ENCODE results near the gene RPS6KB2. TPM values are rescaled to one million over a fixed set of nuclear protein-coding genes. Genes with fewer than 3 reads are reported as not detected.

Gene RPS6KB2
- total RNA-seq, 2 experiments from 2014 or later: 69.3 to 72.0 TPM

DNA sequence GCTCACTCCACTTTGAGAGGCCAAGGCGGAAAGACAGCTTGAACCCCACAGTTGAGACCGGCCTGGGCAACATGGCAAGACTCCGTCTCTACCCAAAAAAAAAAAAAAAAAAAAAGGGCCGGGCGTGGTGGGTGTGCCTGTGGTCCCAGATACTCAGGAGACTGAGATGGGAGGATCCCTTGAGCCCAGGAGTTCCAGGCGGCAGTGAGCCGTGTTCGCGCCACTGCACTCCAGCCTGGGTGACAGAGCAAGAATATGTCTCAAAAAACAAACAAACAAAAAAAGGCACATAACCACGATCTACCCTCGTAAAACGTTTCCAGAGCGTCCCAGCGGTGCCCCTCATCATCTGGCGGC, 37.4 kb upstream of the RPS6KB2 start:
- CTCF ChIA-PET: interaction anchor here (0.6 to 2.7 kb wide), 8 partner anchors 9 to 115 kb away, joined by 3 to 16 read pairs (median 6); partner anchors contain the start of genes PITPNM1 and PPP1CA
- H3K4me1 Mint-ChIP-seq (ENCODE audit: low read depth): peaks cover 33% of the 10 kb centered on the region
- H3K36me3 ChIP-seq (ENCODE audit: insufficient read depth, low read length): peaks cover 15% of the 10 kb centered on the region
- peak overlapping the region; percentile 88 for H3K4me3 Mint-ChIP-seq
- H3K9me3 ChIP-seq (ENCODE audit: control insufficient read depth in 1 of 2, insufficient read depth in 1 of 2, low read length in 2 of 2): no peaks in the 10 kb centered on the region
- H3K36me3 Mint-ChIP-seq (ENCODE audit: low read depth): no peaks in the 10 kb centered on the region
- H3K4me3 ChIP-seq (ENCODE audit: low read length): peak overlapping the region; percentile 90
- H3K27ac ChIP-seq (ENCODE audit: low read depth in 1 of 2, low read length in 2 of 2): peak overlapping the region; percentile 55 to 77
- no peaks in the 10 kb centered on the region for H3K27me3 Mint-ChIP-seq
- H3K4me1 ChIP-seq (ENCODE audit: insufficient read depth, low read length): peaks cover 36% of the 10 kb centered on the region
- POLR2A ChIA-PET: interaction anchor here (0.8 to 3.0 kb wide), 14 partner anchors 8 to 102 kb away, joined by 3 to 61 read pairs (median 8); partner anchors contain the start of genes AIP, ANKRD13D, POLD4 and PPP1CA
- intact Hi-C loops (cut with DNase I, micrococcal nuclease): loop anchor here in 1 of 2 experiments (1.0 to 10.0 kb wide), 4 partner anchors 37 to 214 kb away; partner anchors contain the start of genes NDUFV1, RPS6KB2 and TMEM134
- H3K27me3 ChIP-seq (ENCODE audit: control insufficient read depth in 1 of 2, insufficient read depth in 2 of 2, low read length in 2 of 2): no peaks in the 10 kb centered on the region
- no peaks in the 10 kb centered on the region for H3K9me3 Mint-ChIP-seq
- TF ChIP-seq, protein P1, sequence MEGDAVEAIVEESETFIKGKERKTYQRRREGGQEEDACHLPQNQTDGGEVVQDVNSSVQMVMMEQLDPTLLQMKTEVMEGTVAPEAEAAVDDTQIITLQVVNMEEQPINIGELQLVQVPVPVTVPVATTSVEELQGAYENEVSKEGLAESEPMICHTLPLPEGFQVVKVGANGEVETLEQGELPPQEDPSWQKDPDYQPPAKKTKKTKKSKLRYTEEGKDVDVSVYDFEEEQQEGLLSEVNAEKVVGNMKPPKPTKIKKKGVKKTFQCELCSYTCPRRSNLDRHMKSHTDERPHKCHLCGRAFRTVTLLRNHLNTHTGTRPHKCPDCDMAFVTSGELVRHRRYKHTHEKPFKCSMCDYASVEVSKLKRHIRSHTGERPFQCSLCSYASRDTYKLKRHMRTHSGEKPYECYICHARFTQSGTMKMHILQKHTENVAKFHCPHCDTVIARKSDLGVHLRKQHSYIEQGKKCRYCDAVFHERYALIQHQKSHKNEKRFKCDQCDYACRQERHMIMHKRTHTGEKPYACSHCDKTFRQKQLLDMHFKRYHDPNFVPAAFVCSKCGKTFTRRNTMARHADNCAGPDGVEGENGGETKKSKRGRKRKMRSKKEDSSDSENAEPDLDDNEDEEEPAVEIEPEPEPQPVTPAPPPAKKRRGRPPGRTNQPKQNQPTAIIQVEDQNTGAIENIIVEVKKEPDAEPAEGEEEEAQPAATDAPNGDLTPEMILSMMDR (IDR thresholded peaks at IDR 0.05): no peak
- peak overlapping the region; percentile 76 for H3K27ac Mint-ChIP-seq
- DNase-seq (no peak), ATAC-seq (ENCODE audit: poor library complexity) (no peak)

DNA sequence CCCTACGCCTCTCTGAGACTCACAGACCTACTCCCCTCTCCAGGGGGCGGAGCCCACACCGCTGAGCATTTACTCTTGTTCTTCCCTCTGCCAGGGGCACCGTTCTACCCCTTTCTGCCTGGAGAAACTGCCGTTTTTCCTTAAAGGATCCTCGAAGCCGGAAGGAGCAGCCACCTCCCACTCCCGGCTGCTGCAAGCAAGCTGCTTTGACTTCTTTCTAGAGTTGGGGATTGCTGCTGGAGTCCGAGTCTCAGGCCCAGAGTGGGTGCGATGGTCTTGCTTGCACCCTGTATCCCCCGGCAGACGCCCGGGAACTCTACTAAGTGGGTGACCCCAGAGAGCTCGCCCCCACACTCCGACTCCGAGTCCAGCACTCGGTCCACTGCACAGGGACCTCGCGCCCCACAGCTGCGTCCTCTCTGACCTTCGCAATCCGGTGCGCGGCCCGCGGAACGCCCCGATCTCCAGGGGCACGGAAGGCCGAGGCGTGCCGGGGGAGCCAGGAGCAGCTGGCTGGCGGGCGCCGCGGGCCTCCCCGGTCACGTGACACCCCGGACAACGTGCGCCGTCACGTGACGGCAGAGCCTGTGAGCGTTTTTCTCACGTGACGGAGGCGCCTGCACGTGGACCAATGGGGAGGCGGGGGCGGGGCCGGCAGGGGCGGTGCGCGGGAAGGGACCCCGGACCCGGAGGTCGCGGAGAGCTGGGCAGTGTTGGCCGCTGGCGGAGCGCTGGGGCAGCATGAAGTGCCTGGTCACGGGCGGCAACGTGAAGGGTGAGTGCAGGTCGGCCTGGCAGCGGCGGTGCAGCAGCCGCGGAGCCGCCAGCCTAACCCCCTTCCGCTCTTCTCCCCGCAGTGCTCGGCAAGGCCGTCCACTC, 36.8 kb upstream of the RPS6KB2 start, which contains the start of gene RAD9A:
TSS of gene RAD9A (plus strand) at position 683 of the 879 bp plus-strand sequence. CDS start at position 742, 59 bp downstream.
- Histone ChIP-seq H3K27ac (ENCODE audit: low read depth in 1 of 2, low read length in 2 of 2) (peak within 1 kb of the TSS; percentile 55 to 77), H3K27me3 (ENCODE audit: control insufficient read depth in 1 of 2, insufficient read depth in 2 of 2, low read length in 2 of 2) (no peaks in the 10 kb centered on the region), H3K36me3 (ENCODE audit: insufficient read depth, low read length) (peaks cover 21% of the 10 kb centered on the region), H3K9me3 (ENCODE audit: control insufficient read depth in 1 of 2, insufficient read depth in 1 of 2, low read length in 2 of 2) (no peaks in the 10 kb centered on the region), H3K4me1 (ENCODE audit: insufficient read depth, low read length) (peaks cover 42% of the 10 kb centered on the region), H3K4me3 (ENCODE audit: low read length) (peak within 1 kb of the TSS; percentile 90)
- H3K27me3 Mint-ChIP-seq: no peaks in the 10 kb centered on the region
- H3K4me1 Mint-ChIP-seq (ENCODE audit: low read depth): peaks cover 38% of the 10 kb centered on the region
- peak within 1 kb of the TSS; percentile 76 for H3K27ac Mint-ChIP-seq
- peak within 1 kb of the TSS; percentile 88 for H3K4me3 Mint-ChIP-seq
- peaks cover 6% of the 10 kb centered on the region for H3K36me3 Mint-ChIP-seq (ENCODE audit: low read depth)
- TF ChIP-seq, protein P1 (IDR thresholded peaks at IDR 0.05): no peak
- H3K9me3 Mint-ChIP-seq: no peaks in the 10 kb centered on the region
- ChIA-PET POLR2A (interaction anchor here (0.7 to 3.0 kb wide), 24 partner anchors 9 to 152 kb away, joined by 3 to 61 read pairs (median 4); partner anchors contain the start of genes AIP, ANKRD13D, CARNS1 and PITPNM1), CTCF (interaction anchor here (0.7 to 2.7 kb wide), 10 partner anchors 9 to 114 kb away, joined by 3 to 16 read pairs (median 4); partner anchors contain the start of genes PITPNM1, POLD4, PPP1CA and TMEM134)
- intact Hi-C loops (cut with DNase I, micrococcal nuclease): loop anchor here (1.0 to 10.0 kb wide), 3 partner anchors 37 to 213 kb away; partner anchors contain the start of genes TMEM134 (in 2 of the 2), NDUFV1 (in 1 of the 2) and RPS6KB2 (in 1 of the 2)
- ATAC-seq (ENCODE audit: poor library complexity) (peak; percentile 83), DNase-seq (peak; percentile 82 to 97 (median 90))

DNA sequence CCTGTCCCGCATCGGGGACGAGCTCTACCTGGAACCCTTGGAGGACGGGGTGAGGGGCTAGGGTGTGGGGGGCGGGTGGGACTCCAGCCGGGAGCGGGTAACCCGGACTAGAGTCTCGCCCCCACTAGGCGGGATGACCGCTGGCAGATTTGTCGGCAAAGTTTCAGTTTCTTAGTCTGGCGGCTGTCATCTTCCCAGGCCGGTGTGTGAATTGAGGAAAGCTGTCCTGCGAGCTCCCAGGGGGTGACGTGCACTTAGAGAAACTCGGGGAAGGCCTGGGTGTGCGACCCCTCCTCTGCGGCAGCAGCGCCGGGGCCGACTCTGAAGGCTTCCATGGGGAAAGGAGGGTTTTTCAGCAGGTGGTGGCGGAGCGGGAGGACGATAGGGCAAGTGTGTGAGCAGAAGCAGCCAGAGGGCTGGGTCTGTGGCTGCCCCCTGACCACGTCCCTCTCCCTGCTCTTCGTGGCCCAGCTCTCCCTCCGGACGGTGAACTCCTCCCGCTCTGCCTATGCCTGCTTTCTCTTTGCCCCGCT, 36.0 kb upstream of the RPS6KB2 start:
- Histone ChIP-seq H3K27me3 (ENCODE audit: control insufficient read depth in 1 of 2, insufficient read depth in 2 of 2, low read length in 2 of 2) (no peaks in the 10 kb centered on the region), H3K4me1 (ENCODE audit: insufficient read depth, low read length) (peaks cover 49% of the 10 kb centered on the region), H3K27ac (ENCODE audit: low read depth in 1 of 2, low read length in 2 of 2) (peak overlapping the region; percentile 5 to 77), H3K4me3 (ENCODE audit: low read length) (peak overlapping the region; percentile 90), H3K9me3 (ENCODE audit: control insufficient read depth in 1 of 2, insufficient read depth in 1 of 2, low read length in 2 of 2) (no peaks in the 10 kb centered on the region), H3K36me3 (ENCODE audit: insufficient read depth, low read length) (peaks cover 24% of the 10 kb centered on the region)
- TF ChIP-seq, protein P1 (IDR thresholded peaks at IDR 0.05): no peak
- DNase-seq (no peak), ATAC-seq (ENCODE audit: poor library complexity) (no peak)
- Mint-ChIP-seq H3K27ac (peak overlapping the region; percentile 51), H3K4me3 (peak overlapping the region; percentile 88), H3K36me3 (ENCODE audit: low read depth) (peaks cover 13% of the 10 kb centered on the region), H3K27me3 (no peaks in the 10 kb centered on the region), H3K4me1 (ENCODE audit: low read depth) (peaks cover 45% of the 10 kb centered on the region), H3K9me3 (no peaks in the 10 kb centered on the region)
- ChIA-PET CTCF (interaction anchor here (0.7 to 2.7 kb wide), 8 partner anchors 9 to 77 kb away, joined by 3 to 16 read pairs (median 6); partner anchors contain the start of genes POLD4, PPP1CA and TMEM134), POLR2A (interaction anchor here (0.7 to 3.0 kb wide), 20 partner anchors 11 to 153 kb away, joined by 3 to 61 read pairs (median 6); partner anchors contain the start of genes AIP, ANKRD13D, CARNS1 and PITPNM1)
- intact Hi-C loops (cut with DNase I, micrococcal nuclease): loop anchor here (1.0 to 10.0 kb wide), 2 partner anchors 77 to 213 kb away; partner anchors contain the start of genes NDUFV1 (in 1 of the 2) and TMEM134 (in 1 of the 2)

Measured in CD4-positive, alpha-beta T cell (primary cell).